Neuronal stem cell (in vitro differentiated cells): ENCODE data around the gene CLBA1.
"Not testable (repeated sequence)": the region's sequence is repeated elsewhere in the genome, so short reads cannot be mapped to it uniquely, and the experiment has no call there.

Source experiments
- DNase-seq: peaks from one replicate; pipeline ENCODE4 v3.0.0-alpha.2; 2013; ENCODE audit warnings: low spot score
- H2AFZ ChIP-seq: one replicate; pipeline ENCODE4 v1.6.1; 2013; ENCODE audit warnings: mild to moderate bottlenecking, low read length, inconsistent platforms
- H2AK5ac ChIP-seq: 2 replicates; pipeline ENCODE4 v1.6.1; 2013; ENCODE audit warnings: low read depth, mild to moderate bottlenecking, inconsistent platforms, low read length, moderate library complexity, mixed read lengths
- H2BK120ac ChIP-seq: 2 replicates; pipeline ENCODE4 v1.6.1; 2013; ENCODE audit warnings: low read depth, mild to moderate bottlenecking, inconsistent platforms, low read length, moderate library complexity, mixed read lengths
- H2BK12ac ChIP-seq: one replicate; pipeline ENCODE4 v1.6.1; 2013; ENCODE audit warnings: low read length, inconsistent platforms
- H2BK15ac ChIP-seq: 2 replicates; pipeline ENCODE4 v1.6.1; 2013; ENCODE audit warnings: mild to moderate bottlenecking, low read length, inconsistent platforms, mixed read lengths
- H2BK5ac ChIP-seq: one replicate; pipeline ENCODE4 v1.6.1; 2013; ENCODE audit warnings: inconsistent platforms, mild to moderate bottlenecking, low read length, moderate library complexity
- H3K14ac ChIP-seq: one replicate; pipeline ENCODE4 v1.6.1; 2013; ENCODE audit warnings: low read length, inconsistent platforms
- H3K18ac ChIP-seq: 2 replicates; pipeline ENCODE4 v1.6.1; 2013; ENCODE audit warnings: low read length, inconsistent platforms
- H3K23ac ChIP-seq: 2 replicates; pipeline ENCODE4 v1.6.1; 2013; ENCODE audit warnings: low read depth, mild to moderate bottlenecking, mixed read lengths, low read length, inconsistent platforms; ENCODE audit not compliant: poor library complexity
- H3K27ac ChIP-seq: replicated peaks from 3 replicates; pipeline ENCODE4 v1.5.1; 2013; ENCODE audit warnings: low read length, inconsistent platforms
- H3K27me3 ChIP-seq, 3 experiments: 2 replicates each; pipeline ENCODE4 v1.6.1; 2013; ENCODE audit warnings: low read length in 3 of 3, mild to moderate bottlenecking in 2 of 3, inconsistent platforms in 1 of 3, low read depth in 1 of 3, mixed read lengths in 1 of 3, moderate library complexity in 1 of 3; ENCODE audit not compliant: control insufficient read depth in 3 of 3, insufficient read depth in 3 of 3
- H3K36me3 ChIP-seq, 2 donors: replicated peaks in 1 of 2; 2 replicates each; pipeline ENCODE4 v1.6.1; 2013; ENCODE audit warnings: low read length in 2 of 2; ENCODE audit not compliant: control insufficient read depth in 2 of 2, insufficient read depth in 2 of 2
- H3K4ac ChIP-seq: 2 replicates; pipeline ENCODE4 v1.6.1; 2013; ENCODE audit warnings: inconsistent platforms, mild to moderate bottlenecking, low read length, moderate library complexity
- H3K4me1 ChIP-seq, 2 donors: 1 replicate in 1 of 2; 2 replicates in 1 of 2; pipeline ENCODE4 v1.6.1; 2013; ENCODE audit warnings: low read length in 2 of 2, low read depth in 1 of 2; ENCODE audit not compliant: control insufficient read depth in 2 of 2, insufficient read depth in 1 of 2
- H3K4me2 ChIP-seq: one replicate; pipeline ENCODE4 v1.6.1; 2013; ENCODE audit warnings: mild to moderate bottlenecking, low read length, inconsistent platforms; ENCODE audit not compliant: insufficient read depth, poor library complexity, severe bottlenecking
- H3K4me3 ChIP-seq, 2 donors: 2 replicates each; pipeline ENCODE4 v1.5.1; 2013; ENCODE audit warnings: low read length in 2 of 2, mild to moderate bottlenecking in 2 of 2, inconsistent platforms in 1 of 2, moderate library complexity in 1 of 2
- H3K79me1 ChIP-seq: one replicate; pipeline ENCODE4 v1.6.1; 2013; ENCODE audit warnings: low read depth, mild to moderate bottlenecking, inconsistent platforms, low read length, moderate library complexity
- H3K9ac ChIP-seq: one replicate; pipeline ENCODE4 v1.6.1; 2013; ENCODE audit warnings: mild to moderate bottlenecking, low read depth, low read length, inconsistent platforms; ENCODE audit not compliant: poor library complexity
- H3K9me3 ChIP-seq, 2 donors: replicated peaks in 1 of 2; 2 replicates each; pipeline versions ENCODE3 to v1.6.1; 2013; ENCODE audit warnings: low read length in 2 of 2, mild to moderate bottlenecking in 2 of 2, inconsistent platforms in 1 of 2, low read depth in 1 of 2, mixed read lengths in 1 of 2, moderate library complexity in 1 of 2; ENCODE audit not compliant: control insufficient read depth in 2 of 2, insufficient read depth in 1 of 2
- H4K8ac ChIP-seq: one replicate; pipeline ENCODE4 v1.6.1; 2013; ENCODE audit warnings: low read depth, mild to moderate bottlenecking, inconsistent platforms, low read length, moderate library complexity
- H4K91ac ChIP-seq: one replicate; pipeline ENCODE4 v1.6.1; 2013; ENCODE audit warnings: low read length, low read depth, mild to moderate bottlenecking, inconsistent platforms; ENCODE audit not compliant: poor library complexity
- WGBS, 2 donors: extraction: QIAGEN DNeasy Blood & Tissue Kit; methylation state at CpG; one replicate each; pipeline ENCODE4 v1.1.7; 2013; ENCODE audit warnings: missing lambda C conversion rate in 2 of 2, mixed read lengths in 1 of 2; ENCODE audit not compliant: insufficient read length in 2 of 2, insufficient replicate concordance in 1 of 2; ENCODE audit errors: extremely low coverage in 2 of 2; 5-methylcytosine and 5-hydroxymethylcytosine counted together

The CLBA1 gene

DNA sequence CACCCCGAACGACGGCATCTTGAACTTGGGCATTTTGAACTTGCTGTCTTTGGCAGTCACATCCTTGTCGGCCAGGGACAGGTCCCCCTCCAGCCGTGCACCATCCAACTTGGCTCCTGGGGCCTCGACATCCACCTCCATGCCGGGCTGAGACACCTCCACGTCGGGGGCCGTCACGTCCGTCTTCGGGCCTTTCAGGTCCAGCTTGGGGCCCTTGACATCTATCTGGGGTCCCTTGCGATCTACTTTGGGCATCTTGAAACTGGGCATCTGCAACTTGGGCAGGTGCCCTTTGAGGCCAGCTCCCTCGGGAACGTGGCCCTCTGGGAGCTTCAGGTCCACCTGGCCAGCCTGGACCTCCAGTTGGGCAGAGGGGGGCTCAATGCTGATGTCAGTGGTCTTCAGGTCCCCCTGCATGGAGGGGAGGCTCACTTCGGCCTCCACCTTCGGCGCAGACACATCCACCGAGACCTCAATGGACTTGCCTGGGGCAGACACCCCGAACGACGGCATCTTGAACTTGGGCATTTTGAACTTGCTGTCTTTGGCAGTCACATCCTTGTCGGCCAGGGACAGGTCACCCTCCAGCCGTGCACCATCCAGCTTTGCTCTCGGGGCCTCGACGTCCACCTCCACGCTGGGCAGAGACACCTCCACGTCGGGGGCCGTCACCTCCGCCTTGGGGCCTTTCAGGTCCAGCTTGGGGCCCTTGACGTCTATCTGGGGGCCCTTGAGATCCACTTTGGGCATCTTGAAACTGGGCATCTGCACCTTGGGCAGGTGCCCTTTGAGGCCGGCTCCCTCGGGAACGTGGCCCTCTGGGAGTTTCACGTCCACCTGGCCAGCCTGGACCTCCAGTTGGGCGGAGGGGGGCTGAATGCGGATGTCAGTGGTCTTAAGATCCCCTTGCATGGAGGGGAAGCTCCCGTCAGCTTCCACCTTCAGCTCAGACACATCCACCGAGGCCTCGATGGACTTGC is 39.3 kb upstream of the CLBA1 start:
- no CpG with 5 or more reads among the region's 43 CpGs for WGBS, 2 donors
- H3K27ac ChIP-seq, H3K14ac ChIP-seq: not testable (repeated sequence)

DNA sequence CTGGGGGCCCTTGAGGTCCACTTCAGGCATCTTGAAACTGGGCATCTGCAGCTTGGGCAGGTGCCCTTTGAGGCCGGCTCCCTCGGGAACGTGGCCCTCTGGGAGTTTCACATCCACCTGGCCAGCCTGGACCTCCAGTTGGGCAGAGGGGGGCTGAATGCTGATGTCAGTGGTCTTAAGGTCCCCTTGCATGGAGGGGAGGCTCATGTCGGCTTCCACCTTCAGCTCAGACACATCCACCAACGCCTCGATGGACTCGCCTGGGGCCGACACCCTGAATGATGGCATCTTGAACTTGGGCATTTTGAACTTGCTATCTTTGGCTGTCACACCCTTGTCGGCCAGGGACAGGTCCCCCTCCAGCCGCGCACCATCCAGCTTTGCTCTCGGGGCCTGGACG is 38.4 kb upstream of the CLBA1 start:
- H4K91ac ChIP-seq, H3K4ac ChIP-seq, H4K8ac ChIP-seq, H3K4me2 ChIP-seq, H3K4me3 ChIP-seq, H3K18ac ChIP-seq, H2AK5ac ChIP-seq, H3K79me1 ChIP-seq, H2AFZ ChIP-seq, H3K9ac ChIP-seq, H2BK5ac ChIP-seq, H3K9me3 ChIP-seq, H3K27me3 ChIP-seq, H3K4me1 ChIP-seq, H2BK120ac ChIP-seq, H2BK15ac ChIP-seq, H3K23ac ChIP-seq, H3K27ac ChIP-seq, H3K14ac ChIP-seq, H2BK12ac ChIP-seq, H3K36me3 ChIP-seq, DNase-seq: not testable (repeated sequence)
- WGBS, 2 donors: no CpG with 5 or more reads among the region's 13 CpGs

More for the DNA sequence above, 39.3 kb upstream of the CLBA1 start:
- not testable (repeated sequence) for H3K79me1 ChIP-seq, H4K8ac ChIP-seq, H3K4me1 ChIP-seq, H3K36me3 ChIP-seq, H3K4me3 ChIP-seq, H4K91ac ChIP-seq, DNase-seq, H3K18ac ChIP-seq, H2BK120ac ChIP-seq, H2BK15ac ChIP-seq, H3K4me2 ChIP-seq, H2AK5ac ChIP-seq, H3K9me3 ChIP-seq, H3K23ac ChIP-seq, H2BK12ac ChIP-seq, H2BK5ac ChIP-seq, H3K4ac ChIP-seq, H3K9ac ChIP-seq, H3K27me3 ChIP-seq, H2AFZ ChIP-seq

DNA sequence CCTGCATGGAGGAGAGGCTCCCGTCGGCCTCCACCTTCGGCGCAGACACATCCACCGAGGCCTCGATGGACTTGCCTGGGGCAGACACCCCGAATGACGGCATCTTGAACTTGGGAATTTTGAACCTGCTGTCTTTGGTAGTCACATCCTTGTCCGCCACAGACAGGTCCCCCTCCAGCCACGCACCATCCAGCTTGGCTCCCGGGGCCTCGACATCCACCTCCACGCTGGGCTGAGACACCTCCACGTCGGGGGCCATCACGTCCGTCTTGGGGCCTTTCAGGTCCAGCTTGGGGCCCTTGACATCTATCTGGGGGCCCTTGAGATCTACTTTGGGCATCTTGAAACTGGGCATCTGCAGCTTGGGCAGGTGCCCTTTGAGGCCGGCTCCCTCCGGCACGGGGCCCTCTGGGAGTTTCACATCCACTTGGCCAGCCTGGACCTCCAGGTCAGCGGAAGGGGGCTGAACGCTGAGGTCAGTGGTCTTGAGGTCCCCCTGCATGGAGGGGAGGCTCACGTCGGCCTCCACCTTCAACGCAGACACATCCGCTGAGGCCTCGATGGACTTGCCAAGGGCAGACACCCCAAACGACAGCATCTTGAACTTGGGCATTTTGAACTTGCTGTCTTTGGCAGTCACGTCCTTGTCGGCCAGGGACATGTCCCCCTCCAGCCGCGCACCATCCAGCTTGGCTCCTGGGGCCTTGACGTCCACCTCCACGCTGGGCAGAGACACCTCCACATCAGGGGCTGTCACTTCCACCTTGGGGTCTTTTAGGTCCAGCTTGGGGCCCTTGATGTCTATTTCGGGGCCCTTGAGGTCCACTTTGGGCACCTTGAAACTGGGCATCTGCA is 37.5 kb upstream of the CLBA1 start:
- H3K36me3 ChIP-seq, H2BK120ac ChIP-seq, DNase-seq: not testable (repeated sequence)

DNA sequence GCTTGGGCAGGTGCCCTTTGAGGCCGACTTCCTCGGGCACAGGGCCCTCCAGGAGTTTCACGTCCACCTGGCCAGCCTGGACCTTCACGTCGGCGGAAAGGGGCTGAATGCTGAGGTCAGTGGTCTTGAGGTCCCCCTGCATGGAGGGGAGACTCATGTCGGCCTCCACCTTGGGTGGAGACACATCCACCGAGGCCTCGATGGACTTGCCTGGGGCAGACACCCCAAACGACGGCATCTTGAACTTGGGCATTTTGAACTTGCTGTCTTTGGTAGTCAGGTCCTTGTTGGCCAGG is 36.9 kb upstream of the CLBA1 start:
- Histone ChIP-seq H2BK15ac (no peak overlapping the region), H3K79me1 (no peaks in the 10 kb centered on the region), H2BK120ac (no peak overlapping the region), H3K9me3 (no peaks in the 10 kb centered on the region), H3K36me3 (no peaks in the 10 kb centered on the region), H3K4me2 (no peak overlapping the region), H4K91ac (no peak overlapping the region), H2AK5ac (no peak overlapping the region), H2BK12ac (no peak overlapping the region), H4K8ac (no peak overlapping the region), H3K18ac (no peak overlapping the region), H3K4me1 (no peaks in the 10 kb centered on the region), H3K9ac (no peak overlapping the region), H3K4ac (no peak overlapping the region), H3K27me3 (peaks cover 0 to 7% (median 0%) of the 10 kb centered on the region in 3 experiments), H3K23ac (no peak overlapping the region), H3K4me3 (no peak overlapping the region), H2AFZ (no peak overlapping the region), H2BK5ac (no peak overlapping the region), H3K14ac (no peak overlapping the region), H3K27ac (no peak overlapping the region)
- no CpG with 5 or more reads among the region's 11 CpGs for WGBS, 2 donors
- DNase-seq: no peak

More for the DNA sequence above, 37.5 kb upstream of the CLBA1 start:
- H3K4me3 ChIP-seq, H2BK12ac ChIP-seq, H2BK15ac ChIP-seq, H3K27ac ChIP-seq, H3K23ac ChIP-seq, H2BK5ac ChIP-seq, H3K14ac ChIP-seq, H4K8ac ChIP-seq, H2AK5ac ChIP-seq, H3K4ac ChIP-seq, H3K9ac ChIP-seq, H3K9me3 ChIP-seq, H3K4me1 ChIP-seq, H3K27me3 ChIP-seq, H2AFZ ChIP-seq, H3K18ac ChIP-seq, H4K91ac ChIP-seq, H3K79me1 ChIP-seq, H3K4me2 ChIP-seq: not testable (repeated sequence)
- WGBS, 2 donors: no CpG with 5 or more reads among the region's 35 CpGs
